Measurements from ENCODE around the gene ATP5F1C.

GRCh38 chr10:7836571-7836970 lies 48.6 kb downstream of the ATP5F1C start:
- TF ChIP-seq CTCF (IDR thresholded peaks at IDR 0.05) (no peak), POLR2A (IDR thresholded peaks at IDR 0.05) (no peak)
